Activated T-helper 9 cell treated with anti-CD3 and anti-CD28 coated beads, Interleukin-2, amount 50 U/mL, for 16 hours (primary cell): ENCODE data around the gene BMP4.
"Not testable (repeated sequence)": the region's sequence is repeated elsewhere in the genome, so short reads cannot be mapped to it uniquely, and the experiment has no call there.

Source experiments
- DNase-seq: peaks from one replicate; pipeline ENCODE4 v3.0.0-alpha.2; 2020; ENCODE audit warnings: low read depth

Gene BMP4

DNA sequence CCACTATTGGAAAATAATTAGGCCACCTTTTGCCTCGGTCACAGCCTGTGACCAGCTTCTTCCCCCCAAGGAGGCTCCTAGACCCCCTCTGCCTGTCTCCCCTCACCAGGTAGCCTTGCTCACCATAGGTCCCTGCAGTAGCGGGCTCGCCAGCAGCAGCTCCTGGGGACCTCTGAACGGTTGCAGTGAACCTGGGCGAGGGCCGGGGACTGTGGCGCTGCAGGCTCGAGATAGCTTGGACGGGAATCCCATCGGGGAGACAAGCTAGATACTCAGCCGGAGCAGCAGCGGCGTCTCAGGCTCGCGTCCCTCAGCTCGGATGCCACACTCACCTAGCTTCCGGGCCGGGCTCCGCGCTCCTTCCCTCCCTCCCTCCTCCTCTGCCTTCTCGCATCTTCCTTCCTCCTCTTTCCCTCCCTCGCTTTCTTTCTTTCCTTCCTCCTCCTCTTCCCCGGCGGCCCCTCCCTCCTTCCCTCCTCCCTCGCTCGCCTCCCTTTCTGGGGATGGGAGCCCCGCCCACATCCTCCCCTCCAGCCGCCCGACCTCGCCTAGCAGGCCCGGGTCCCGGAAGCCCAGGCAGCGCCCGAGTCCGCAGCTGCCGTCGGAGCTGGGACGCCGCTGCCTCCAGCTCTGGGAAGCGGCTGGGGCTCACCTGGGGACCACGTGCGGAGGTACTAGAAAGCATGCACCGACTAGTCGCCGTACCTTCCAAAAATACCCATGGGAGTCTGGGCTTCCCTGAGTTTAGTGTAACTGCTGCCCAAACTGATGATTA is at the start of gene BMP4:
BMP4 (minus strand) TSS at position 399 of the 775 bp plus-strand sequence. CDS start 4,603 bp downstream, outside the sequence.
- DNase-seq, result no peak

DNA sequence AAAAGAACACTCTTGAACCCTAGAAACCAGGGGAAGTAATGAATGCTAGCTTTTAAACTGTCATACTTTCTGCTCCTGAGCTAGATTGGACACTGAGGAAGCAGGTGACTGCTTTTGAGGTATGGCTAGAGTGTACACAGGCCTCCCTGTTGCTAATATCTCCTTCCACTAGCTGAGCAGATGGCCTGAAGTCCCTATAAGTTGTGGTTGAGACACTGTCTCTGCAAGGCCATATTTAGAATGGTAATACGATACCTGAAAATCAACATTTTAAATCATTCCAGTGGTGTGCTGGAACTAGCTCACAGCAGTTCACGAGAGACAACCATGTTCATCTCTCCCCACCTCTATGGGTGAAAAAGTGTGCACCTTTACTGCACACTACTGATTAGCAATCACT is 46.4 kb upstream of the BMP4 start:
- DNase-seq, result no peak

DNA sequence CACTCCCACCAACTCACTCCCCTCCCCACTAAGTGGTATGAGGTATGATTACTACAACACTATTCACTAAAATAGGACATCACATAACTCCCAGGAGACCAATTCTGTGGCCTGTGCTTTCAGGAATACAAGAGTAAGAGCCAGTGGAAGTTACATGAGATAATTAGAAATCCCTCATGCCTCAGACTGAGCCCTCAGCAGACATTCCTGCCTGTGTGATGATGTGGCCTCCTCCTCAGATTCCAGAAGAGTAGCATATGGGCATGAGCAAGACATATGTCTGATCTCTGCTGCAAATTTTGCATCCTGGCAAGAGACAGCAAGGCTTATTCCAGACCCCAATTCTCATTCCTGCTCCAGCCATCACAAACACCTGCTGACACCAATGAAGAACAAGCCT is 46.0 kb upstream of the BMP4 start:
- DNase-seq, result no peak

DNA sequence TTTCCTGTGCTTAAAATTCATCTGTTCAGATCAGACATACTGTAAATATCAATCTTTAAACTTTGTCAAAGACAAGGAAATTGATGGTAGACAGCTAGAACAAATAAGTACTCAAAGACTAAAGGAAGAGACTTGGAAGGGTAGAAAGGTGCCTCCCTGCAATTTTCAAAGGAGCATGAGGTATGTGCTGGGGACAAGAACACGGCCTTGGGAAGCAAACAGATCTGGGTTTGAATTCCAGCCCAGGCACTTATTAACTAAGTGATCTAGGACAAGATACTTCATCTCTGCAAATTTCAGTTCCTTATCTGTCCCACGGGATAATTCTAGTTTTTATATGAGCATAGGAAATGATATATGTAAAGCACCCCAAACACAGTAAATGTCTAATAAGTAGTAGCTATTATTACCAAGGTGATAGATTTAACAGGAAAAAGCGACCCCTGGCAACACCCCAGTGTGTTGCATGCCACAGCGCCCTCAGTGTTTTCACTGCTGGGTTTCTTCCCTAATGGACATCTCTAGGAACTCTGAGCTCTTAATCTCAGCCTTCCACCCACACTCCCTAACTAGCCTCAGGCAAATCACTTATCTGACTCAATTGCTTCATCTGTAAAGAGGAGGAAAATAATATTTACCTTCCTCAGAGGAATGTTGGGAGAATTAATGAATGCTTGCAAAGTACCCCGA is 44.7 kb upstream of the BMP4 start:
- DNase-seq, result no peak

DNA sequence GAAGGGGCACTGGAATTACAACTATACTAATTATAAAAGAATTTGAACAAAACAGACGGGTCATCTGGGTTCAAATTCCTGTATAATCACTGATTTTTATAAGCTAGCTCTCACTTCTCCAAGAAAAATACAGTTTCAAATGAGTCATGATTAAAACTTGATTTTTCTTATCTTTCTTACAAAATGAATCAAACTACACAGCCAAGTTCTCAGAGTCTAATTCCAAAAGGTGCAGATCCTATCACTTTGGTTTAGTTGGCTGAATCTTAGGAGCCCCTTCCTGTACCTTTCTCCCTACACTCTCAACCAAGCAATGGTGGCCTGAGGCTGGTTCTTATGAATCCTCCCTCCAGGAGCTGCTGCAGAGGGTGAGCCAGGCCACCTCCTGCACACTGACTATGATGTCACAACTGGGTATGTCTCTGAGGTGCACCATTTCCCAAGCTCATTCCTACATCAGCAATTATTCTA is 43.8 kb upstream of the BMP4 start:
- DNase-seq, result no peak

DNA sequence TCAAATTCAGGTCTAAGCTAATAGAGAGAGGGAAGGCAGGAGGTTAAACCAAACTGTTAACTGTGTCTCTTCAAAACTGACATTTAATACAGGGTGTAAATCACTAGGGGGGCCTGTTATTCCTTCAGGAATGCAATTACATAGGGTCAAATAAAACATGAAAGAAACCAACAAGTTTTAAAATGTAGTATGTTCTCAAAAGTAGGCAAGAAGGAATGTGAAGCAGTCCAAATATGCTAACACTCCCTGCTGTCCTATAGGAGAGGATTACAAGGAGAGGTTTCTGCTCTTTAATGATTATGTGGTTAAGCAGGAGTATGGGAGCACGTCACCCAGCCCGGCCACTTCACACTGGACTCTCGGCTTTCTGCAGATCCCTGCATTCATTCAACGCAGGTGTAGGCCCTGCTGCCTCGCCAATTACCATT is 42.5 kb upstream of the BMP4 start:
- no peak for DNase-seq

DNA sequence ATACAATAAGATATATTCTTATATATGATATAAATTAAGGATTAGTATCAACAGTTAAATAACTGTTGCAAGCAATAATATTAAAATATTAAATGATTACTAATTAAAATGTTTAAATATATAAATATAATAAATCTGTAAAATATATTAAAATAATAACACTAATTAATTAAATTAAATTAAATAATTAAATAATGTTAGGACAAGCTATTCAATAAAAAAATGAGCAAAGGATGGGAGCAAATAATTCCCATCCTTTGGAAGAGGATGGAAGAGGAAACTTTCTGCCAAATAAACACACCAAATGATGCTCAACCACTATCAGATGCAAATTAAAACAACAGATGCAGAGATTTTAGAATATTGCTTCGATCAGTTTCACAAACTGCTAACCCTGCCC is 39.4 kb upstream of the BMP4 start:
- no peak for DNase-seq

DNA sequence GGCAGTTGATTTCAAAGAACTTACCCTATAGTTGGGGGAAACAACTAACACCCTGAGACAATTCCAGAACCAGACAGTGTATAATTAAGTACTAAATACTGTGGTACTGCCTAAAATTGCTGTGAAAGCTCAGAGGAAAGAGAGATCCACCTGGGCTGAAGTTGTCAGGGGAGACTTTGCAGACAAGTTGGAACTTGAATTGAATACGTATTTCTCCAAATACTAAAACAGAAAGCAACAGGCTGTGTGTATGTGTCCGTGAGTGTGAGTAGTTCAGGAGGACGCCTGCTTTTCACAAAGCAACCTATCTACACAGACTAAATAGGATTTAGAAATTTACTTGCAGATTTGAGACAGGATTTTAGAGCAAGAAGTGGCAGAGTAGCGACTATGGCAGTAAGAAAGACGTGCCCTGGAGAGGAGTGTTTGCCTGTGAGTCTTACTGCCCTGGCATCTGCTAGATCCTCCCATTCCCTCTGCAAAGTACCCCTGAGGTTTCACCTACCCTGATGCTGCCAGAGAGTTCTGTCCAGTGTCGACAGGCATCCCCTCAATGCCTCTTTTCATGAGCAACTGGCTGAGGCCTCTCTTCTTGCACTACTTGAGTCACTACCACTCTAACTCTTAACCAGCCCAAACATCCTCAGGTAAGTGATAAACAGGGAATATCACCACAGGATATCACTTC is 37.4 kb upstream of the BMP4 start:
- no peak for DNase-seq

DNA sequence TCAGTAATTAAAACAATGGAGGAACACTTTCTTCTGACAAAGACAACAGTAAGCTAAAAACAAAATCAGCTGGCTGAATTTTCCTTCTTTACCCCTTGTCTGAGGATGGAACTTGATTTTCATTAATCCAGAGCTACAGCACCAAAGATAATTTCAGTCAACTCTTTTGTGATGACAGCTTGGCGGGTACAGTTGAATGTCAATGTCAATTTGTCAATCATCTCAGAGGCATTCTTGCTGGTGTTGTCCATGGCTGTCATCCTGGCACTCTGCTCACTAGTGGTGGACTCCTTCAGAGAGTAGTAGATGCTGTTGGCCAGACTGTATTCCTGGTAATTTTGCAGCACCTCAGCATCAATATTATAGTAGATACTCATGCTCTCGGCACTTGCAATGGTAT is 34.4 kb upstream of the BMP4 start:
- DNase-seq, result no peak

DNA sequence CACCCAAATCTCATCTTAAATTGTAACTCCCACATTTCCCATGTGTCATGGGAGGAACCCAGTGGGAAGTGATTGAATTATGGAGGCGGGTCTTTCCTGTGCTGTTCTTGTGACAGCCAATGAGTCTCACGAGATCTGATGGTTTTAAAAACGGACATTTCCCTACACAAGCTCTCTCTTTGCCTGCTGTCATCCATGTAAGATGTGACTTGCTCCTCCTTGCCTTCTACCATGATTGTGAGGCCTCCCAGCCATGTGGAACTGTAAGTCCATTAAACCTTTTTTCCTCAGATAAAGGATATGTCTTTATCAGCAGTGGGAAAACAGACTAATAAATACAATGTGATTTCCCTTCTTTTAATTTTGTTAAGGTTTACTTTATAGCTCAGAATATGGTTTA is 30.1 kb upstream of the BMP4 start:
- not testable (repeated sequence) for DNase-seq

DNA sequence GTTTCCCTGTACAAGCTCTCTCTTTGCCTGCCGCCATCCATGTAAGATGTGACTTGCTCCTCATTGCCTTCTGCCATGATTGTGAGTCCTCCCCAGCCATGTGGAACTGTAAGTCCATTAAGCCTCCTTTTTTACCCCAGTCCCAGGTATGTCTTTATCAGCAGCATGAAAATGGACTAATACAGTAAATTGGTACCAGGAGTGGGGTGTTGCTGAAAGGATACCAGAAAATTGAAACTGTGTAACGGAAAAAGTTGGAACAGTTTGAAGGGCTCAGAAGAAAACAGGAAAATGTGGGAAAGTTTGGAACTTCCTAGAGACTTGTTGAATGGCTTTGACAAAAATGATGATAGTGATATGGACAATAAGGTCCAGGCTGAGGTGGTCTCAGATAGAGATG is 28.3 kb upstream of the BMP4 start:
- not testable (repeated sequence) for DNase-seq

DNA sequence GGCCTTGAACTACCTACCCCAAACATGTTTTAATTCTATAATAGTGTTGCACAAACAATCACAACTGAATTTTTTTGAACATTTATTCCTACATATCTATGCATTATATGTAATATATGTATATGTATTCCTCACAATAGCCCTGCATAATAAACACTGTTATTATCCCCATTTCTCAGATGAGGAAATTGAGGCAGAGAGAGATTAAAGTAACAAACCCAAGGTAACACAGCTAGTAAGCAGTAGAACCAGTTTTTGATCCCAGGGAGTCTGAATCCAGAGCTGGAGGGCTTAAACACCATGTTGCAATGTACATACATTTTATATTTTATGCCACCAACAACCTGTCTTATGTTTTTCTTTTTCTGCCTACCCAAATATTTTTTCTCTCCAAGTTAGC is 26.5 kb upstream of the BMP4 start:
- DNase-seq, result no peak

DNA sequence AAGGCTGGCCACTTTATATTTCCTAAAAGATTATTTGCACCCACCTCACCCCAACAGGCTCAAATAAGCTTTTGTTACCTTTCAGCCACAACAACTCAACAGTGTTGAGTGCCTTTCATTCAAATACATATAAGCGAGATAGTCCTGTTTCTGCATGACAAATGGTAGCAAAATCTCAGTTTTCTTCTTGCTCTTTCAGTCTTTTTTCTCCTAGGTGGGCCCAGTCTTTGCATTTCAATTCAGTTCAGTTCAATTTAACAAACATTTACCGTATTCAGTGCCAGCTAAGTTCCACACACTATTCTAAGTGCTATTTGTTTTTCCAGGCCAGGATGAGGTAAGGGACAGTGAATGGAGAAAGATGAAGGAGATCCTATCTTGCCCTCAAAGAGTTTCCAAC is 25.9 kb upstream of the BMP4 start:
- no peak for DNase-seq

DNA sequence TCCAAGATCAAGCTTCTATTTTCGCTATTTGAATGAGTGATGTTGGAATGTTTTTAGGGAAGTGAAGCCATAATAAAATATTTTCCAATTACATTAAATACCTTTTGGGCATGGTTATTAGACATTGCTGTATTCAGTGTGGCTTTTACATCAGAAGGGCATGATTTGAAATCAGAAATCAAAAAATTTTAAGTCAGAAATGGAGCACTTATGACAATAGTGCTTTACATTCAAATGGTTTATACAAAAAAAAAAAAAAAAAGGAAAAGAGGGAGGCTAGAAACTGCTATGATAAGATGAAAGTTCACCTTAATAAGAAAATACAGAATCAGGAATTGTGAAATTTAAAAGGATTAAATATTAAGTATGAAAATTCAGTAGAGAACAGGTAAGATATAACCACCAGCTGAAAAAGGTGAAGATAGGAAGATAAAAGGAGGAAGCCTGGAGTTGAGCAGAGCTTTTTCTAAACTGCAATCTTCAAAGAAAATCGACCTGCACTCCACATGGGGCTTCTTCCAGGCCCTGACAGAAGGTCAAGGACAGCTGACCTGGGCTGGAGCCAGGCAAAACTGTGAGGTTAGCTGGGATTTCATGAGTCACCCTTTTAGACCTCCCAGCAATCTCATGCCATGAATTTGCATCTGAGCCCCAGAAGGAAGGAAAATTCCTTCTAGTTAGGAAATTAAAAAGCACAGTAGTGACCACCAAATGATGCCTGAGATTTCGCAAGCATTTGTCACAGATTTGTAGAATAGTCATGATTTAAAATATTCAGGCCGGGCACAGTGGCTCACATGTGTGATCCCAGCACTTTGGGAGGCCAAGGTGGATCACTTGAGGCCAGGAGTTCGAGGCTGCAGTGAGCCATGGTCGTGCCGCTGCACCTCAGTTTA is 23.4 kb upstream of the BMP4 start:
- no peak for DNase-seq

DNA sequence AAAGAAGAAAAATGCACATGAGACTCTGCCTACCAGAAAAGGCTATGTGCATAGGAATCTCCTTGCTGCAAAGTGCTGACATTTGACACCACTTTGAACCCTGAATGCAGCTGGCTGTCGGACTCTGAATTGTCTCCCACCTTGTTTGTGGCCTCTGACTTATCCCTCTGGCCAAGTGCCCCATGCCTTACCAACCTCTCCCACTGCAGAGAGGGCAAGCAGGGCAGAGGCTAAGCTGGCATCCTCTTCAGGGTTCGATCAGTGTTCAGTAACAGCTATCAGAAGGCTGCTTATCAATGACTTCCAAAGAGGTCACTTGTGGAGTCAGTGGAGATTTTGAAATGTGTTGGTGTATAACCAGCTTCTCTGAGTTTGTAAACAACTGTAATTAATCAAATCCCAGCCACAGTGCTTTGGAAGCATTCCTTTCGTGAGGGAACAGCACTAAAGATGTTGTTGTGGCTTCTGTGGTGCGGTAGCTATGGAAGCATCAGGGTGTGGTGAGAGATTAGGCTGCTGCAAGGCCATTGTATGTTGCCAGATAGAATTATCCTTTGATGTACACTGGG is 22.6 kb upstream of the BMP4 start:
- DNase-seq, result no peak

DNA sequence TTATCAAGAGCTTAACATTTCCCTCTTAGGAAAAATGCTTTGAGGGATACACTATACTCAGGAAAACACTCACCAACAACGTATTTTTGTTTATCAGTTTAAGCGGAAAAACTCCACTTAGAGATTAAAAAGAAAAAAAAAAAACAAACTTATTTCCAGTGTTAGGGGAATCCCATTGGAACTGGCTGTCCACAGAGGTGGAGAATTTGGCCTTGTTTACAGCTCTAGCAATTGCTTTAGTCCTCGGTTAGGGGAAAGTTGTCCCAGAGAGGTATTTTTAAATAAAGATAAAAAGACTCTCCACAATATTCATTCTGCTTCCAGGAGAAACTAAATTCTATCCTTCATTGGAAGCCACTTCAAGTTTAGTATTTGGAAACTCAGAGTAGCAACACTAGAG is 21.6 kb upstream of the BMP4 start:
- no peak for DNase-seq

DNA sequence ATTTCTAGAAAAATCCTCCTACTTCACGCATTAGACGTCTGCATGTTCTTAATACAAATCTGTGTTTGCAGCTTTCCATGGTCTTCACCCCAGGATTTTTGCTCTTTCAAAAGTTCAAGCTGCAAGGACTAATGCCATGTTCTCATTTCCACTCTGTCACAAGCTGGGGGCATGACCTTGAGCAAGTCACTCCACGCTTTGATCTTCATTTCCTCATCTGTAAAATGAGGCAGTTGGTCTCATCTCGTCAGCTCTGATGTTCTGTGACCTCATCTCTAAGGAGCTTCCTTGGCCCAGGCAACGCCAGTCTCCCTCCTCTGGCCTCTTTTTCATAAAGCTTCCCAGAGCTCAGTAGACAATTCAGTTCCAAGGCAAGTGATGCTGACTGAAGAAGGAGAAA is 18.8 kb upstream of the BMP4 start:
- DNase-seq, result no peak

DNA sequence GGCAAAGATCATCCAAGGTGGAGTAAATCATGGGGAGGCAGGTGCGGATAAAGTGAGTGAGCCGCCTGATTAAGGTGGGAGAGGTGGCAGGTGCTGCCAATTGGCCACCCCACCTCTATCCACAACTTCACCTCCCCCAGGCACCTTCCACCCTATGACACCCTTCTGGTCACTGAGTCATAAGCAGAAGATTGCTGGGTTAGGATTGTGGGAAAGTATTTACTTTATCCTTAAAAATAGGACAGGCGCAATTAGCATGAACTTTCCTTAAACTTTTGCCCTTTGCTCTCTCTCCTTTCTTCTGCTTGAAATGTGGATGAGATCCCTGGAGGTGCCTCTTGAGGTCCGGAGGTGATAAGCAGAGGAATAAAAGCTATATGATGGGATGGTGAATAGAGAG is 14.9 kb upstream of the BMP4 start:
- no peak for DNase-seq

DNA sequence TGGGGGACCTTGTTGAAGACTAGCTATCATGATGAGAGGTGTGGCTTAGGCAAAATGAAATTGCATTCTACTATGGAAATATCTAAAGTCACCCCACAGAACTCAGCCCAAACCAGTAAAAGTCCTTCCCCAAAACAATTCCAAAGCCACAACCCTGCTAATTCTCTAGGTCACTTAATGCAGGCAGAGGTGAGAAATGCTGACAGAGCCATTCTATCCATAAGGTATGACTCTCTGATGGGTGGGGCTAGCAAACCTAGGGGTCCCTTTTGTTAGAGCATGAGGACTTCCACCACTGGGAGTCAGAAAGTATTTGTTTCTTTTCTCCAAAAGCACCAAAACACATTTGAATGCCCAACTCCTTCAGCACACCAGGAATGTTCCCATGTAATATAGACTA is 12.7 kb upstream of the BMP4 start:
- DNase-seq, result no peak

DNA sequence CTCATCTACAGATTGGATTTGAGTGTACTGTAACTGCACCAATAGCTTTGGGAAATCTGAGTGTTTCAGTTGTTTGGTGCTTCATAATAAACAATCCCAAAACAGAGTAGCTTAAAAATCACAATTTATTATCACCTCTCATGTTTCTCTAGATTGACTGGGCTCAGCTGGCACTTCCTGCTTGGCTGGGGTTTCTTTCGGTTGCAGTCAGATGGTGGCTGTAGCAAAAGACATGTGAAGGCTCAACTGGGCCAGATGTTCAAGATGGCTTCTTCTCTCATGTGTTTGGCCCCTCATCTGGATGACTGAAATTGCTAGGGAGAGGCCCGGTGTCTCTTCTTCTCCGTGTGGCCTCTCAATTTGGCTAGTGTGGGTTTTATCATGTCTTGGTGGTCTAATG is 12.1 kb upstream of the BMP4 start:
- no peak for DNase-seq

DNA sequence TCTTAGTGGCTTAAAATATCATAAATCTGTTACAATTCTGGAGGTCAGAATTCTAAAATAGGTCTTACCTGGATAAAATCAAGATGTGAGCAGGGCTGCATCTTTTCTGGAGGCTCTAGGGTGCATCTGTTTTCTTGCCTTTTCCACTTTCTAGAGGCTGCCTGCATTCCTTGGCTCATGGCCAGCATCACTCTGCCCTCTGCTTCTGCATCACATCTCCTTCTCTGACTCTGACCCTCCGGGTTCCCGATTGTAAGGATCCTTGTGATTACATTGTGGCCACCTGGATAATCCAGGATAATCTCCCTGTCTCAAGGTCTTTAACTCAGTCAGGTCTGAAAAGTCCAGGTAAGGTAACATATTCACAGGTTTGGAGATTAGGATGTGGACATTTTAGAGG is 11.0 kb upstream of the BMP4 start:
- no peak for DNase-seq

DNA sequence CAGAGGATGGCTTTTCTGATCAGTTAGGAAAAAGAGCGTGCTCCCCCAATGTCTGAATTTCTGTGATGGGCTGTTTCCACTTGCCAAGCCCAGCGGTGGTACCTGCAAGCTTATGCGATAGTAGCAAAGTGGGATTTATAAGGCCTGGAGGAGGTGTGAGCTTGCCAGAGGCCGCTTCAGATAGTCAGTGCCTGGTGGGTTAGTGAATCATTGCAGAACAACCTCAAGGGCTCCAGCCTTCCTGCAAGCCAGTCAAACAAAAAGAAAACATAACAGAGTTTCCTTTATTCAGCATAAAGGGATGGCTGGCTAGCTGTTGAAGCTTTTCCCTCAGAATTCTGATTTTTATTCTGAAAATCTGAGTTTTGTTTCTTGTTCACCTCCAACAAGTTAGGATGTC is 7.6 kb upstream of the BMP4 start:
- no peak for DNase-seq
